RWPE2 (cell line): ENCODE data around the gene THSD7B.

Experiments
- ATAC-seq: fragments of 200-7000 bp; cut with Tn5 transposase; 3 replicates; pipeline ENCODE4 v1.9.1; 2021; ENCODE audit warnings: low read depth
- DNase-seq: peaks from one replicate; pipeline ENCODE4 v3.0.0-alpha.2; 2020; ENCODE audit warnings: low spot score
- H3K27ac ChIP-seq: fragments of 450-650 bp; 2 replicates; pipeline ENCODE4 v1.5.1; 2017; ENCODE audit warnings: mild to moderate bottlenecking; ENCODE audit not compliant: poor library complexity, severe bottlenecking
- H3K27me3 ChIP-seq: fragments of 250-450 bp; sonication (Bioruptor Pico); 2 replicates; pipeline ENCODE4 v1.5.1; 2021; ENCODE audit warnings: mild to moderate bottlenecking, moderate library complexity; ENCODE audit not compliant: insufficient read depth, poor library complexity, severe bottlenecking
- H3K36me3 ChIP-seq: fragments of 250-450 bp; sonication (Bioruptor Pico); 2 replicates; pipeline ENCODE4 v1.5.1; 2020; ENCODE audit warnings: low read depth, mild to moderate bottlenecking, moderate library complexity
- H3K4me1 ChIP-seq: fragments of 250-450 bp; sonication (Bioruptor Pico); 2 replicates; pipeline ENCODE4 v1.5.1; 2021; ENCODE audit warnings: mild to moderate bottlenecking, moderate library complexity; ENCODE audit not compliant: insufficient read depth, poor library complexity, severe bottlenecking
- H3K4me3 ChIP-seq: fragments of 250-450 bp; sonication (Bioruptor Pico); 2 replicates; pipeline ENCODE4 v1.5.1; 2021; ENCODE audit warnings: mild to moderate bottlenecking, moderate library complexity; ENCODE audit not compliant: severe bottlenecking
- H3K9me3 ChIP-seq: fragments of 250-450 bp; sonication (Bioruptor Pico); 2 replicates; pipeline ENCODE4 v1.5.1; 2021; ENCODE audit warnings: mild to moderate bottlenecking, moderate library complexity; ENCODE audit not compliant: severe bottlenecking
- TF ChIP-seq, protein P1 (sequence below): fragments of 450-650 bp; IDR thresholded peaks from one replicate; pipeline ENCODE4 v1.5.1; 2017; ENCODE audit warnings: mild to moderate bottlenecking, moderate library complexity; ENCODE audit not compliant: poor library complexity, severe bottlenecking

The THSD7B gene

DNA sequence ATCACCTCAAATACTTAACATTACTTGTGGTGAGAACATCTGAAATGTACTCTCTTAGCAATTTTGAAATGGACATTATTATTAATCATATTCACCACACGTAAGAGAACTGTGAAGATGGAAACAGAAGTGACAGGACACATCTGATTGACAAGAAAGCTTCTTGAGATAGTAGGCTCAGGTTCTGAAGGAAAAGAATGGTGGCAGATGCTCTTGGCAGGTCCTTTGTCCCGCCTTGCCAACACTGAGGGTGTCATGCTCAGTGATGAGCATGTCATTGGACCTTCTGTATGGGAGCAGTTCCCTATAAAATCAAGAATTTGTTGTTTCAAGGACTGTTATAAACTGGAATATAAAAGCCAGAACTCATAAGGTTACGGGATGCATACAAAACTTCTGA, 428.1 kb downstream of the THSD7B start:
- no peaks in the 10 kb centered on the region for H3K27me3 ChIP-seq
- no peak for DNase-seq
- no peak for ATAC-seq
- TF ChIP-seq, protein P1, sequence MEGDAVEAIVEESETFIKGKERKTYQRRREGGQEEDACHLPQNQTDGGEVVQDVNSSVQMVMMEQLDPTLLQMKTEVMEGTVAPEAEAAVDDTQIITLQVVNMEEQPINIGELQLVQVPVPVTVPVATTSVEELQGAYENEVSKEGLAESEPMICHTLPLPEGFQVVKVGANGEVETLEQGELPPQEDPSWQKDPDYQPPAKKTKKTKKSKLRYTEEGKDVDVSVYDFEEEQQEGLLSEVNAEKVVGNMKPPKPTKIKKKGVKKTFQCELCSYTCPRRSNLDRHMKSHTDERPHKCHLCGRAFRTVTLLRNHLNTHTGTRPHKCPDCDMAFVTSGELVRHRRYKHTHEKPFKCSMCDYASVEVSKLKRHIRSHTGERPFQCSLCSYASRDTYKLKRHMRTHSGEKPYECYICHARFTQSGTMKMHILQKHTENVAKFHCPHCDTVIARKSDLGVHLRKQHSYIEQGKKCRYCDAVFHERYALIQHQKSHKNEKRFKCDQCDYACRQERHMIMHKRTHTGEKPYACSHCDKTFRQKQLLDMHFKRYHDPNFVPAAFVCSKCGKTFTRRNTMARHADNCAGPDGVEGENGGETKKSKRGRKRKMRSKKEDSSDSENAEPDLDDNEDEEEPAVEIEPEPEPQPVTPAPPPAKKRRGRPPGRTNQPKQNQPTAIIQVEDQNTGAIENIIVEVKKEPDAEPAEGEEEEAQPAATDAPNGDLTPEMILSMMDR = no peak
- H3K27ac ChIP-seq = no peak overlapping the region
- no peaks in the 10 kb centered on the region for H3K9me3 ChIP-seq
- H3K36me3 ChIP-seq = no peaks in the 10 kb centered on the region
- H3K4me3 ChIP-seq = no peak overlapping the region
- H3K4me1 ChIP-seq = peaks cover 14% of the 10 kb centered on the region

DNA sequence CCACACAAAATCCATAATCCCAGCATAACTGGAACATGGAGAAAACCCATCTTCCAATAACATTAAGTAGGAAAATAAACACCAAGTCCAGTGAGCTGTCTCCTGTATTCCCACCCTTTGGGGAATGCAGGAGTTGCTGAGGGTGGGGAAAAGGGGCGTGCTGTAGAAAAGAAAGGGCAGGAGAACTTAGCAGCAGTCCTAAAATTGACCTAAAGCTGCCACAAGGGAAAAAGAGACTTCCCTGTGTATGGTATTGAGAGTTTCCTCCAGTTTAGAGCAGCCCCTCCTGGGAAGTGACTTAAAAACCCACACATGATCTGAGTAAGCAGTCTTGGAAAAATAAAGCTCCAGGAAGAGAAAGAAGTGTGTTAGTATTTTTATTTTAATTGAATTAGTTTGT, 428.8 kb downstream of the THSD7B start:
- no peaks in the 10 kb centered on the region for H3K27me3 ChIP-seq
- TF ChIP-seq, protein P1 = no peak
- no peak for ATAC-seq

DNA sequence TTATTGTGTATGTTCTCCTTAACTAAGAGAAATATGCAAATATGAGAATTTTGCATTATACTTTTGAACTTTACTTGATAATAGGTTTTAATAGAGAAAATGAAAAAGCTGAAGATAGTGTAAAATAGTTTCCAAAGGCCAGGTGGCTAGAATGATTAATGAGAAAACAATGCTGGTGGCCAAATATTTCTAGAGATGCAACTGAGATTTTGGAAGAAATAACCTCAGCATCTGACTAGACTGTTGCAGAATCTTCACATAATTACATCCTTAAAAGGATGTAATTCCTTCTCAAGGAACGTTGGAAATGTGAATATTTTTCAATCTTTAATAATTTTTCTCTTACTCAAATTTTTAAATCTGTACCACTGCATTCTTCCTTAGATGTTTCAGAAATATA, 434.4 kb downstream of the THSD7B start:
- Histone ChIP-seq H3K9me3 (no peaks in the 10 kb centered on the region), H3K36me3 (no peaks in the 10 kb centered on the region), H3K27ac (no peak overlapping the region), H3K4me1 (no peaks in the 10 kb centered on the region), H3K27me3 (no peaks in the 10 kb centered on the region), H3K4me3 (no peak overlapping the region)
- DNase-seq (no peak), ATAC-seq (no peak)
- TF ChIP-seq, protein P1 = no peak

More for the DNA sequence above, 428.8 kb downstream of the THSD7B start:
- H3K9me3 ChIP-seq = no peaks in the 10 kb centered on the region
- no peak overlapping the region for H3K27ac ChIP-seq
- no peak for DNase-seq
- H3K4me3 ChIP-seq = no peak overlapping the region
- H3K36me3 ChIP-seq = no peaks in the 10 kb centered on the region
- H3K4me1 ChIP-seq = peaks cover 14% of the 10 kb centered on the region

DNA sequence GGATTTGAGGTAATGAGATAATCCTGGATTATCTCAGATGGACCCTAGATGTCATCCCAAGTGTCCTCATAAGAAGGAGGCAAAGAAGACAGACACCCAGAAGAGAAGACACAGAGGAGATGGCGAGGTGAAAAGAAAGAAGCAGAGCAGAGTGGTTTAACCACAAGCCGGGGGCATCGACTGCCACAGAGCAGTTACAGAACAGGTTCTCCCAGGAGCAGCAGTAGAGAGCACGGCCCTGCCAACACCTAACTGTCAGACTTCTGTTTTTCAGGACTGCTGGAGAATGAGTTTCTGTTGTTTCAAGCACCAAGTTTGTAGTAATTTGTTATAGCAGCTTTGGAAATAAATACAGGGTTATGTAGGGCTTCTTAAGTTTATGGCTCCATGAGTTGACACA, 437.0 kb downstream of the THSD7B start:
- ATAC-seq = no peak
- no peak for DNase-seq
- Histone ChIP-seq H3K4me3 (no peak overlapping the region), H3K27me3 (no peaks in the 10 kb centered on the region), H3K36me3 (no peaks in the 10 kb centered on the region), H3K4me1 (no peaks in the 10 kb centered on the region), H3K27ac (no peak overlapping the region), H3K9me3 (no peaks in the 10 kb centered on the region)
- TF ChIP-seq, protein P1 = no peak

DNA sequence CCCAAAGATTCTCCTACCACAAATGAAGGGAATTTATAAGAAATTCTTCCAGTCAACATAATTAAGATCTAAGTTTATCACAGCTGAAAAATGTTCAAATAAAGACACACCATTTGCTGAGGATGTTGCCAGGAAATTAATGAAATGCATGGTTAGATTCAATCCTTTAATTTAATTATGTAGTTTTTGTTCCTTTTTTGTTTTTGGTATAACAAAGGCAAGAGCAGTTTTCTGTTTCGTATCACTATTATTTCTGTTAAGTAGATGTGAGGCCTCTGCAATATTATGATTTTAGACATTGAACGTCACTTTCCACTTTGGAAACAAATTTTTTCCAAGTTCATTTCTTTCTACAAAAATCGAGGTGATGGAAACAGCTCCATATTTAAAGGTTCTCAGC, 440.0 kb downstream of the THSD7B start:
- DNase-seq (no peak), ATAC-seq (no peak)
- no peaks in the 10 kb centered on the region for H3K36me3 ChIP-seq
- H3K9me3 ChIP-seq = peaks cover 3% of the 10 kb centered on the region
- H3K4me1 ChIP-seq = no peaks in the 10 kb centered on the region
- H3K4me3 ChIP-seq = no peak overlapping the region
- H3K27ac ChIP-seq = no peak overlapping the region
- TF ChIP-seq, protein P1 = no peak
- no peaks in the 10 kb centered on the region for H3K27me3 ChIP-seq
